GM12878 (cell line): ENCODE data around the gene PIEZO2. TPM values are rescaled to one million over a fixed set of nuclear protein-coding genes. Genes with fewer than 3 reads are reported as not detected.

ENCODE experiments used
- ATAC-seq: fragments of 200-7000 bp; cut with Tn5 transposase; 3 replicates; pipeline ENCODE4 v1.9.1; 2020; ENCODE audit warnings: mild to moderate bottlenecking, moderate library complexity
- BruUV-seq: library from RNA; stranded (reverse); fragments of 400-500 nt; replicated peaks from 2 replicates; lab custom pipeline; 2021; lab: Mats Ljungman, UMichigan
- CTCF ChIA-PET: fragments of 300-600 bp; sonication (Branson Sonifier 250); formaldehyde crosslinking; extraction: SDS; loops from one replicate; lab custom pipeline; 2021; ENCODE audit warnings: inconsistent platforms; lab: Yijun Ruan, JAX
- POLR2A ChIA-PET: fragments of 350-600 bp; formaldehyde crosslinking; extraction: SDS; loops from one replicate; lab custom pipeline; 2021; ENCODE audit warnings: inconsistent platforms; lab: Charles Lee
- RAD21 ChIA-PET: fragments of 300-600 bp; sonication (Branson Sonifier 250); formaldehyde crosslinking; loops from one replicate; lab custom pipeline; 2023; ENCODE audit warnings: antibody characterized with exemption; ENCODE audit not compliant: unreplicated experiment; lab: Charles Lee
- SMC1A ChIA-PET: fragments of 300-600 bp; sonication (Branson Sonifier 250); formaldehyde crosslinking; loops from one replicate; lab custom pipeline; 2023; ENCODE audit not compliant: unreplicated experiment, uncharacterized antibody; lab: Charles Lee
- DNase-seq: peaks from one replicate; pipeline ENCODE4 v3.0.0-alpha.2; 2011; ENCODE audit warnings: low read depth, low spot score
- FAIRE-seq: peaks from 3 replicates; lab custom pipeline; 2011; peaks lifted over from hg19 to GRCh38; lab: Jason Lieb, UNC
- H2AFZ ChIP-seq: 2 replicates; pipeline ENCODE4 v1.6.0; 2011; ENCODE audit warnings: low read depth, low read length, control low read depth; ENCODE audit not compliant: control insufficient read depth
- H3K27ac ChIP-seq: 2 replicates; pipeline ENCODE4 v1.5.1; 2011; ENCODE audit warnings: control low read depth; ENCODE audit not compliant: control insufficient read depth, insufficient read depth
- H3K27me3 ChIP-seq, 2 experiments: replicated peaks in 1 of 2; 2 replicates each; pipeline versions ENCODE4 v1.6.0 to v1.6.1; 2011; ENCODE audit warnings: low read length in 1 of 2; ENCODE audit not compliant: control insufficient read depth in 2 of 2, insufficient read depth in 2 of 2
- H3K36me3 ChIP-seq, 2 experiments: 2 replicates each; pipeline ENCODE4 v1.5.1; 2011; ENCODE audit warnings: low read length in 1 of 2; ENCODE audit not compliant: control insufficient read depth in 2 of 2, insufficient read depth in 2 of 2
- H3K4me1 ChIP-seq: 2 replicates; pipeline ENCODE4 v1.6.1; 2011; ENCODE audit warnings: mild to moderate bottlenecking, low read length, moderate library complexity, mixed read lengths; ENCODE audit not compliant: control insufficient read depth, insufficient read depth
- H3K4me2 ChIP-seq: 2 replicates; pipeline ENCODE4 v1.6.0; 2011; ENCODE audit warnings: control low read depth; ENCODE audit not compliant: control insufficient read depth, insufficient read depth
- H3K4me3 ChIP-seq: fragments of 200-600 bp; sonication (generic); 2 replicates; pipeline ENCODE4 v1.5.1; 2016
- H3K79me2 ChIP-seq: 2 replicates; pipeline ENCODE4 v1.6.0; 2011; ENCODE audit warnings: low read length; ENCODE audit not compliant: control insufficient read depth, insufficient read depth
- H3K9ac ChIP-seq: 2 replicates; pipeline ENCODE4 v1.8.0; 2011; ENCODE audit warnings: low read length, control low read depth, mixed read lengths; ENCODE audit not compliant: control insufficient read depth, insufficient read depth
- H3K9me3 ChIP-seq: replicated peaks from 3 replicates; pipeline ENCODE4 v1.5.1; 2011; ENCODE audit warnings: mild to moderate bottlenecking, low read length; ENCODE audit not compliant: control insufficient read depth, insufficient read depth
- H4K20me1 ChIP-seq: 2 replicates; pipeline ENCODE4 v1.6.0; 2011; ENCODE audit not compliant: control insufficient read depth, insufficient read depth
- IRF4 ChIP-seq: IDR thresholded peaks from 2 replicates; pipeline ENCODE4 v1.6.1; 2011; ENCODE audit warnings: low read depth, low read length
- JUND ChIP-seq: IDR thresholded peaks from 2 replicates; pipeline ENCODE4 v1.6.1; 2012; ENCODE audit warnings: low read depth, mild to moderate bottlenecking, low read length, improper control_type of control experiment, moderate library complexity
- LARP7 ChIP-seq: fragments of 450-650 bp; IDR thresholded peaks from 2 replicates; pipeline ENCODE4 v1.6.1; 2017; ENCODE audit warnings: mild to moderate bottlenecking
- MYC ChIP-seq: IDR thresholded peaks from 2 replicates; pipeline ENCODE4 v1.6.1; 2011; ENCODE audit warnings: mild to moderate bottlenecking, low read length, moderate library complexity, inconsistent platforms; ENCODE audit not compliant: insufficient read depth, insufficient replicate concordance, insufficient read length, severe bottlenecking
- NR2C1 ChIP-seq: fragments of 450-650 bp; IDR thresholded peaks from 2 replicates; pipeline ENCODE4 v1.6.1; 2017; ENCODE audit warnings: antibody characterized with exemption, mild to moderate bottlenecking, moderate library complexity
- POLR2A ChIP-seq: IDR thresholded peaks from 2 replicates; pipeline ENCODE4 v1.6.1; 2011; ENCODE audit warnings: low read depth, mild to moderate bottlenecking, low read length
- POLR2AphosphoS5 ChIP-seq: IDR thresholded peaks from 2 replicates; pipeline ENCODE4 v1.6.1; 2011; ENCODE audit warnings: mild to moderate bottlenecking, low read length, inconsistent platforms
- WGBS: methylation state at CpG from one replicate; pipeline ENCODE4 v1.1.6; 2016; ENCODE audit warnings: low lambda C conversion rate; ENCODE audit not compliant: insufficient replicate concordance, insufficient coverage; ENCODE audit errors: missing lambda C conversion rate; 5-methylcytosine and 5-hydroxymethylcytosine counted together
- in situ Hi-C: fragments of 300-500 bp; cut with MboI; formaldehyde crosslinking; loops from 9 replicates; pipeline ENCODE4 v1.14.3; 2018; ENCODE audit warnings: mixed read lengths
- intact Hi-C: fragments of 100-400 bp; cut with micrococcal nuclease; formaldehyde crosslinking; loops from one replicate; pipeline ENCODE4 v1.14.2; 2022; ENCODE audit not compliant: unreplicated experiment
- polyA plus RNA-seq, 11 experiments: library from polyadenylated mRNA; depleted of rRNA in 4 of 11; unstranded in 6 of 11; stranded (reverse) in 5 of 11; fragments of >200 nt; fragmentation: Nextera tagmentation in 4 of 11; fragmentation: Illumina TruSeq in 1 of 11; extraction: Ambion mirVana in 4 of 11; extraction: Trizol in 1 of 11; gene quantifications; 1 replicate in 1 of 11; 2 replicates in 10 of 11; pipeline versions ENCODE4 v1.2.1 to v1.2.3, GENCODE V29; 2011 to 2016; ENCODE audit warnings: inconsistent platforms in 2 of 11, missing spikeins in 2 of 11, low read depth in 1 of 11
- total RNA-seq, 4 experiments: library from RNA; depleted of rRNA in 3 of 4; stranded (reverse); fragments of >200 nt in 3 of 4; fragmentation: Illumina TruSeq in 1 of 4; extraction: Trizol in 1 of 4; gene quantifications; 2 replicates each; pipeline versions ENCODE4 v1.2.1 to v1.2.3, GENCODE V29; 2013 to 2021
- TF ChIP-seq, protein P1 (sequence below): IDR thresholded peaks from 2 replicates; pipeline ENCODE4 v1.6.1; 2011; ENCODE audit warnings: mild to moderate bottlenecking, low read depth, low read length, moderate library complexity; ENCODE audit not compliant: insufficient replicate concordance
- TF ChIP-seq, protein P2 (sequence below): fragments of 450-650 bp; formaldehyde crosslinking; IDR thresholded peaks from 2 replicates; pipeline ENCODE4 v1.4.0; 2020; ENCODE audit warnings: mild to moderate bottlenecking, moderate library complexity

PIEZO2 gene
- total and polyA plus RNA-seq, 10 of the 15 experiments (the other 5 are each of a cell fraction or from before 2014, with no cell fraction given), result 6.7 to 42.3 (median 27.4) TPM

DNA sequence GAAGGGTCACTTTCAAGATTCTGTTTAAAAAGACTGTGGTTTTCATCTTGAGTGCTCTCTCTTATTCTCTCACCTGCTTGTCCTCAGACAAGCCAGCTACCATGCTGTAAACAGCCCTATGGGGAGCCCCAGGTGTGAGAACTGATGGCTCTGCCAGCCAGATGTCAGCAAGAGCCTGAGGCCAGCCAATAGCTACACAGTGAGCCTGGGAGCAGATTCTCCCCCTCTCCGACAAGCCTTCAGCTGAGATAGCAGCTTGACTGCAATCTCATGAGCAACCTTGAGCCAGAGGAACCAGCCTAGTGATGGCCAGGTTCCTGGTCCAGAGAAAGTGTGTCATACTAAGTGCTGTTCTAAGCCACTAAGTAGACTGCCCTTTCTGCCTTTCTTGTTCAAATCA lies 351.5 kb downstream of the PIEZO2 start:
- H3K4me3 ChIP-seq, result no peak overlapping the region
- in situ Hi-C loops, result no loop called here
- H3K4me1 ChIP-seq, result no peaks in the 10 kb centered on the region
- no peak overlapping the region for H2AFZ ChIP-seq
- no peaks in the 10 kb centered on the region for H3K79me2 ChIP-seq
- DNase-seq (no peak), ATAC-seq (no peak), FAIRE-seq (no peak)
- H3K27me3 ChIP-seq, result no peaks in the 10 kb centered on the region
- ChIA-PET RAD21 (interaction anchor here (0.8 kb wide), 1 partner anchor 353 kb away, joined by 4 read pairs; no protein-coding TSS in a partner anchor), POLR2A (no interaction called here)
- BruUV-seq, result no TSS peak
- H3K36me3 ChIP-seq, result peaks cover 1 to 17% of the 10 kb centered on the region in 2 experiments
- H3K27ac ChIP-seq, result no peak overlapping the region
- H4K20me1 ChIP-seq, result no peaks in the 10 kb centered on the region
- WGBS, result 50% methylated on average over 1 of the region's 1 CpG
- no peaks in the 10 kb centered on the region; the same call in 2 of the 3 replicates for H3K9me3 ChIP-seq
- no peak for TF ChIP-seq NR2C1
- TF ChIP-seq, protein P1, sequence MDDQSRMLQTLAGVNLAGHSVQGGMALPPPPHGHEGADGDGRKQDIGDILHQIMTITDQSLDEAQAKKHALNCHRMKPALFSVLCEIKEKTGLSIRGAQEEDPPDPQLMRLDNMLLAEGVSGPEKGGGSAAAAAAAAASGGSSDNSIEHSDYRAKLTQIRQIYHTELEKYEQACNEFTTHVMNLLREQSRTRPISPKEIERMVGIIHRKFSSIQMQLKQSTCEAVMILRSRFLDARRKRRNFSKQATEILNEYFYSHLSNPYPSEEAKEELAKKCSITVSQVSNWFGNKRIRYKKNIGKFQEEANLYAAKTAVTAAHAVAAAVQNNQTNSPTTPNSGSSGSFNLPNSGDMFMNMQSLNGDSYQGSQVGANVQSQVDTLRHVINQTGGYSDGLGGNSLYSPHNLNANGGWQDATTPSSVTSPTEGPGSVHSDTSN, result no peak
- TF ChIP-seq IRF4, result no peak
- TF ChIP-seq POLR2A, result no peak
- TF ChIP-seq LARP7, result no peak
- no peak for TF ChIP-seq MYC
- TF ChIP-seq, protein P2, sequence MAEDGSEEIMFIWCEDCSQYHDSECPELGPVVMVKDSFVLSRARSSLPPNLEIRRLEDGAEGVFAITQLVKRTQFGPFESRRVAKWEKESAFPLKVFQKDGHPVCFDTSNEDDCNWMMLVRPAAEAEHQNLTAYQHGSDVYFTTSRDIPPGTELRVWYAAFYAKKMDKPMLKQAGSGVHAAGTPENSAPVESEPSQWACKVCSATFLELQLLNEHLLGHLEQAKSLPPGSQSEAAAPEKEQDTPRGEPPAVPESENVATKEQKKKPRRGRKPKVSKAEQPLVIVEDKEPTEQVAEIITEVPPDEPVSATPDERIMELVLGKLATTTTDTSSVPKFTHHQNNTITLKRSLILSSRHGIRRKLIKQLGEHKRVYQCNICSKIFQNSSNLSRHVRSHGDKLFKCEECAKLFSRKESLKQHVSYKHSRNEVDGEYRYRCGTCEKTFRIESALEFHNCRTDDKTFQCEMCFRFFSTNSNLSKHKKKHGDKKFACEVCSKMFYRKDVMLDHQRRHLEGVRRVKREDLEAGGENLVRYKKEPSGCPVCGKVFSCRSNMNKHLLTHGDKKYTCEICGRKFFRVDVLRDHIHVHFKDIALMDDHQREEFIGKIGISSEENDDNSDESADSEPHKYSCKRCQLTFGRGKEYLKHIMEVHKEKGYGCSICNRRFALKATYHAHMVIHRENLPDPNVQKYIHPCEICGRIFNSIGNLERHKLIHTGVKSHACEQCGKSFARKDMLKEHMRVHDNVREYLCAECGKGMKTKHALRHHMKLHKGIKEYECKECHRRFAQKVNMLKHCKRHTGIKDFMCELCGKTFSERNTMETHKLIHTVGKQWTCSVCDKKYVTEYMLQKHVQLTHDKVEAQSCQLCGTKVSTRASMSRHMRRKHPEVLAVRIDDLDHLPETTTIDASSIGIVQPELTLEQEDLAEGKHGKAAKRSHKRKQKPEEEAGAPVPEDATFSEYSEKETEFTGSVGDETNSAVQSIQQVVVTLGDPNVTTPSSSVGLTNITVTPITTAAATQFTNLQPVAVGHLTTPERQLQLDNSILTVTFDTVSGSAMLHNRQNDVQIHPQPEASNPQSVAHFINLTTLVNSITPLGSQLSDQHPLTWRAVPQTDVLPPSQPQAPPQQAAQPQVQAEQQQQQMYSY (CRISPR knock-in tag), result no peak
- no peak for TF ChIP-seq JUND
- TF ChIP-seq POLR2AphosphoS5, result no peak
- TF ChIP-seq, all 136 proteins: peak for 0
- SMC1A ChIA-PET, result interaction anchor here (0.7 kb wide), 1 partner anchor 8 kb away, joined by 3 read pairs; no protein-coding TSS in a partner anchor
- CTCF ChIA-PET, result interaction anchor here (1.0 to 1.8 kb wide), 2 partner anchors 11 to 356 kb away, joined by 3 to 8 read pairs; no protein-coding TSS in a partner anchor
- Histone ChIP-seq H3K4me2 (no peak overlapping the region), H3K9ac (no peak overlapping the region)
- intact Hi-C loops, result no loop called here
